GM12878 (cell line): ENCODE data around the gene TMEM14A. TPM values are rescaled to one million over a fixed set of nuclear protein-coding genes. Genes with fewer than 3 reads are reported as not detected.

Experiments
- ATAC-seq: fragments of 200-7000 bp; cut with Tn5 transposase; 3 replicates; pipeline ENCODE4 v1.9.1; 2020; ENCODE audit warnings: mild to moderate bottlenecking, moderate library complexity
- BruUV-seq: library from RNA; stranded (reverse); fragments of 400-500 nt; replicated peaks from 2 replicates; lab custom pipeline; 2021; lab: Mats Ljungman, UMichigan
- CTCF ChIA-PET: fragments of 300-600 bp; sonication (Branson Sonifier 250); formaldehyde crosslinking; extraction: SDS; loops from one replicate; lab custom pipeline; 2021; ENCODE audit warnings: inconsistent platforms; lab: Yijun Ruan, JAX
- POLR2A ChIA-PET: fragments of 350-600 bp; formaldehyde crosslinking; extraction: SDS; loops from one replicate; lab custom pipeline; 2021; ENCODE audit warnings: inconsistent platforms; lab: Charles Lee
- RAD21 ChIA-PET: fragments of 300-600 bp; sonication (Branson Sonifier 250); formaldehyde crosslinking; loops from one replicate; lab custom pipeline; 2023; ENCODE audit warnings: antibody characterized with exemption; ENCODE audit not compliant: unreplicated experiment; lab: Charles Lee
- SMC1A ChIA-PET: fragments of 300-600 bp; sonication (Branson Sonifier 250); formaldehyde crosslinking; loops from one replicate; lab custom pipeline; 2023; ENCODE audit not compliant: unreplicated experiment, uncharacterized antibody; lab: Charles Lee
- DNase-seq: peaks from one replicate; pipeline ENCODE4 v3.0.0-alpha.2; 2011; ENCODE audit warnings: low read depth, low spot score
- FAIRE-seq: peaks from 3 replicates; lab custom pipeline; 2011; peaks lifted over from hg19 to GRCh38; lab: Jason Lieb, UNC
- H2AFZ ChIP-seq: 2 replicates; pipeline ENCODE4 v1.6.0; 2011; ENCODE audit warnings: low read depth, low read length, control low read depth; ENCODE audit not compliant: control insufficient read depth
- H3K27ac ChIP-seq: 2 replicates; pipeline ENCODE4 v1.5.1; 2011; ENCODE audit warnings: control low read depth; ENCODE audit not compliant: control insufficient read depth, insufficient read depth
- H3K27me3 ChIP-seq, 2 experiments: replicated peaks in 1 of 2; 2 replicates each; pipeline versions ENCODE4 v1.6.0 to v1.6.1; 2011; ENCODE audit warnings: low read length in 1 of 2; ENCODE audit not compliant: control insufficient read depth in 2 of 2, insufficient read depth in 2 of 2
- H3K36me3 ChIP-seq, 2 experiments: 2 replicates each; pipeline ENCODE4 v1.5.1; 2011; ENCODE audit warnings: low read length in 1 of 2; ENCODE audit not compliant: control insufficient read depth in 2 of 2, insufficient read depth in 2 of 2
- H3K4me1 ChIP-seq: 2 replicates; pipeline ENCODE4 v1.6.1; 2011; ENCODE audit warnings: mild to moderate bottlenecking, low read length, moderate library complexity, mixed read lengths; ENCODE audit not compliant: control insufficient read depth, insufficient read depth
- H3K4me2 ChIP-seq: 2 replicates; pipeline ENCODE4 v1.6.0; 2011; ENCODE audit warnings: control low read depth; ENCODE audit not compliant: control insufficient read depth, insufficient read depth
- H3K4me3 ChIP-seq: fragments of 200-600 bp; sonication (generic); 2 replicates; pipeline ENCODE4 v1.5.1; 2016
- H3K79me2 ChIP-seq: 2 replicates; pipeline ENCODE4 v1.6.0; 2011; ENCODE audit warnings: low read length; ENCODE audit not compliant: control insufficient read depth, insufficient read depth
- H3K9ac ChIP-seq: 2 replicates; pipeline ENCODE4 v1.8.0; 2011; ENCODE audit warnings: low read length, control low read depth, mixed read lengths; ENCODE audit not compliant: control insufficient read depth, insufficient read depth
- H3K9me3 ChIP-seq: replicated peaks from 3 replicates; pipeline ENCODE4 v1.5.1; 2011; ENCODE audit warnings: mild to moderate bottlenecking, low read length; ENCODE audit not compliant: control insufficient read depth, insufficient read depth
- H4K20me1 ChIP-seq: 2 replicates; pipeline ENCODE4 v1.6.0; 2011; ENCODE audit not compliant: control insufficient read depth, insufficient read depth
- BCLAF1 ChIP-seq: fragments of 450-650 bp; IDR thresholded peaks from 2 replicates; pipeline ENCODE4 v1.6.1; 2017; ENCODE audit warnings: antibody characterized with exemption, mild to moderate bottlenecking, moderate library complexity
- BMI1 ChIP-seq: fragments of 450-650 bp; IDR thresholded peaks from 2 replicates; pipeline ENCODE4 v1.6.1; 2016; ENCODE audit warnings: mild to moderate bottlenecking, moderate library complexity, borderline replicate concordance
- CEBPB ChIP-seq, 2 experiments: fragments of 150-350 bp in 1 of 2; IDR thresholded peaks; 2 replicates each; pipeline ENCODE4 v1.6.1; 2012 to 2014; ENCODE audit warnings: low read depth in 2 of 2, low read length in 2 of 2, borderline replicate concordance in 1 of 2, inconsistent platforms in 1 of 2
- CTCF ChIP-seq, 3 experiments: IDR thresholded peaks in 2 of 3; conservative IDR thresholded peaks in 1 of 3; 2 replicates each; pipeline ENCODE4 v1.5.1; 2011; ENCODE audit warnings: low read depth in 3 of 3, low read length in 3 of 3, mild to moderate bottlenecking in 3 of 3, control low read depth in 2 of 3, moderate library complexity in 2 of 3, inconsistent platforms in 1 of 3, mixed read lengths in 1 of 3; ENCODE audit not compliant: control insufficient read depth in 2 of 3, insufficient read depth in 1 of 3; ENCODE audit errors: extremely low read depth in 1 of 3
- HCFC1 ChIP-seq: fragments of 150-350 bp; IDR thresholded peaks from 2 replicates; pipeline ENCODE4 v1.6.1; 2014; ENCODE audit warnings: low read length
- JUND ChIP-seq: IDR thresholded peaks from 2 replicates; pipeline ENCODE4 v1.6.1; 2012; ENCODE audit warnings: low read depth, mild to moderate bottlenecking, low read length, improper control_type of control experiment, moderate library complexity
- NFIC ChIP-seq: IDR thresholded peaks from 2 replicates; pipeline ENCODE4 v1.6.1; 2012; ENCODE audit warnings: low read depth, mild to moderate bottlenecking, inconsistent platforms, low read length, moderate library complexity
- POLR2A ChIP-seq: IDR thresholded peaks from 2 replicates; pipeline ENCODE4 v1.6.1; 2011; ENCODE audit warnings: low read depth, mild to moderate bottlenecking, low read length
- SMAD1 ChIP-seq: fragments of 450-650 bp; IDR thresholded peaks from 2 replicates; pipeline ENCODE4 v1.6.1; 2018; ENCODE audit warnings: mild to moderate bottlenecking, low read depth; ENCODE audit not compliant: partially characterized antibody
- SMARCA5 ChIP-seq: fragments of 450-650 bp; IDR thresholded peaks from 2 replicates; pipeline ENCODE4 v1.6.1; 2017; ENCODE audit warnings: mild to moderate bottlenecking
- YY1 ChIP-seq: IDR thresholded peaks from 2 replicates; pipeline ENCODE4 v1.6.1; 2011; ENCODE audit warnings: low read depth, mild to moderate bottlenecking, low read length
- ZBED1 ChIP-seq: IDR thresholded peaks from 2 replicates; pipeline ENCODE4 v1.6.1; 2016; ENCODE audit warnings: borderline replicate concordance
- ZZZ3 ChIP-seq: IDR thresholded peaks from 2 replicates; pipeline ENCODE4 v1.6.1; 2011; ENCODE audit warnings: low read depth; ENCODE audit not compliant: control insufficient read depth, insufficient read length
- in situ Hi-C: fragments of 300-500 bp; cut with MboI; formaldehyde crosslinking; loops from 9 replicates; pipeline ENCODE4 v1.14.3; 2018; ENCODE audit warnings: mixed read lengths
- intact Hi-C: fragments of 100-400 bp; cut with micrococcal nuclease; formaldehyde crosslinking; loops from one replicate; pipeline ENCODE4 v1.14.2; 2022; ENCODE audit not compliant: unreplicated experiment
- polyA plus RNA-seq, 11 experiments: library from polyadenylated mRNA; depleted of rRNA in 4 of 11; unstranded in 6 of 11; stranded (reverse) in 5 of 11; fragments of >200 nt; fragmentation: Nextera tagmentation in 4 of 11; fragmentation: Illumina TruSeq in 1 of 11; extraction: Ambion mirVana in 4 of 11; extraction: Trizol in 1 of 11; gene quantifications; 1 replicate in 1 of 11; 2 replicates in 10 of 11; pipeline versions ENCODE4 v1.2.1 to v1.2.3, GENCODE V29; 2011 to 2016; ENCODE audit warnings: inconsistent platforms in 2 of 11, missing spikeins in 2 of 11, low read depth in 1 of 11
- total RNA-seq, 4 experiments: library from RNA; depleted of rRNA in 3 of 4; stranded (reverse); fragments of >200 nt in 3 of 4; fragmentation: Illumina TruSeq in 1 of 4; extraction: Trizol in 1 of 4; gene quantifications; 2 replicates each; pipeline versions ENCODE4 v1.2.1 to v1.2.3, GENCODE V29; 2013 to 2021
- TF ChIP-seq, protein P1 (sequence below): fragments of 450-650 bp; IDR thresholded peaks from 2 replicates; pipeline ENCODE4 v1.6.1; 2016; ENCODE audit warnings: mild to moderate bottlenecking, moderate library complexity, borderline replicate concordance

TMEM14A gene
- total and polyA plus RNA-seq, 10 of the 15 experiments (the other 5 are each of a cell fraction or from before 2014, with no cell fraction given), result 15.6 to 143 (median 33.1) TPM

- TF ChIP-seq, protein P1, sequence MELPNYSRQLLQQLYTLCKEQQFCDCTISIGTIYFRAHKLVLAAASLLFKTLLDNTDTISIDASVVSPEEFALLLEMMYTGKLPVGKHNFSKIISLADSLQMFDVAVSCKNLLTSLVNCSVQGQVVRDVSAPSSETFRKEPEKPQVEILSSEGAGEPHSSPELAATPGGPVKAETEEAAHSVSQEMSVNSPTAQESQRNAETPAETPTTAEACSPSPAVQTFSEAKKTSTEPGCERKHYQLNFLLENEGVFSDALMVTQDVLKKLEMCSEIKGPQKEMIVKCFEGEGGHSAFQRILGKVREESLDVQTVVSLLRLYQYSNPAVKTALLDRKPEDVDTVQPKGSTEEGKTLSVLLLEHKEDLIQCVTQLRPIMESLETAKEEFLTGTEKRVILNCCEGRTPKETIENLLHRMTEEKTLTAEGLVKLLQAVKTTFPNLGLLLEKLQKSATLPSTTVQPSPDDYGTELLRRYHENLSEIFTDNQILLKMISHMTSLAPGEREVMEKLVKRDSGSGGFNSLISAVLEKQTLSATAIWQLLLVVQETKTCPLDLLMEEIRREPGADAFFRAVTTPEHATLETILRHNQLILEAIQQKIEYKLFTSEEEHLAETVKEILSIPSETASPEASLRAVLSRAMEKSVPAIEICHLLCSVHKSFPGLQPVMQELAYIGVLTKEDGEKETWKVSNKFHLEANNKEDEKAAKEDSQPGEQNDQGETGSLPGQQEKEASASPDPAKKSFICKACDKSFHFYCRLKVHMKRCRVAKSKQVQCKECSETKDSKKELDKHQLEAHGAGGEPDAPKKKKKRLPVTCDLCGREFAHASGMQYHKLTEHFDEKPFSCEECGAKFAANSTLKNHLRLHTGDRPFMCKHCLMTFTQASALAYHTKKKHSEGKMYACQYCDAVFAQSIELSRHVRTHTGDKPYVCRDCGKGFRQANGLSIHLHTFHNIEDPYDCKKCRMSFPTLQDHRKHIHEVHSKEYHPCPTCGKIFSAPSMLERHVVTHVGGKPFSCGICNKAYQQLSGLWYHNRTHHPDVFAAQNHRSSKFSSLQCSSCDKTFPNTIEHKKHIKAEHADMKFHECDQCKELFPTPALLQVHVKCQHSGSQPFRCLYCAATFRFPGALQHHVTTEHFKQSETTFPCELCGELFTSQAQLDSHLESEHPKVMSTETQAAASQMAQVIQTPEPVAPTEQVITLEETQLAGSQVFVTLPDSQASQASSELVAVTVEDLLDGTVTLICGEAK, result no peak
- no peak for TF ChIP-seq CEBPB (IDR thresholded peaks at IDR 0.05; ENCODE audit: borderline replicate concordance in 1 of 2, low read depth in 2 of 2, low read length in 2 of 2)
- TF ChIP-seq BCLAF1, result no peak
- TF ChIP-seq YY1, result no peak
- TF ChIP-seq BMI1, result no peak
Measured at GRCh38 chr6:52697903-52698302, 27.0 kb downstream of the TMEM14A start (continued).

DNA sequence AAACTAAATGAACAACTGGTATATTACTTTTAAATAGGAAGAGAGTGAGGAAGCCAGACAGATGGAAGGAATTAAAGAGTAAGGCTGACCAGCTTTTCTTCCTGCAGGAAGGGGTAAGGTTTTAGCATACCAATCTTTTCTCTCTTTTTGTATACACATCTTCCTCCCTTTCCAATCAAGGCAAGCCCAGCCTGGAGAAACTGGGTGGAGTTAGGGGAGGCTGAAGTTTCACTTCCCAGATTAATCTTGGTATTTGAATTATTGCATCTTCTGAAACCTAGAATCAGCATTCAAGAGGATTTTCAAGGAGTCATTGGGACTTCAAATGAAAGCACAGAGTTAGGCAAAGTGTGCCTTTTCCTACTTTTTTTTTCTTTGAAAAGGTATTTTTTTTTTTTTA is 33.1 kb downstream of the TMEM14A start:
- H3K4me2 ChIP-seq, result no peak overlapping the region
- no peaks in the 10 kb centered on the region for H3K79me2 ChIP-seq
- no peak overlapping the region for H3K9ac ChIP-seq
- DNase-seq (no peak), FAIRE-seq (no peak), ATAC-seq (no peak)
- BruUV-seq, result no TSS peak
- H3K4me3 ChIP-seq, result no peak overlapping the region
- in situ Hi-C loops, result no loop called here
- CTCF ChIA-PET, result no interaction called here
- TF ChIP-seq HCFC1, result no peak
- TF ChIP-seq CTCF (IDR thresholded peaks at IDR 0.05 in 2 of 3, conservative IDR thresholded peaks at IDR 0.05 in 1 of 3; ENCODE audit: control insufficient read depth in 2 of 3, extremely low read depth in 1 of 3, insufficient read depth in 1 of 3, low read depth in 3 of 3, low read length in 3 of 3), result no peak
- TF ChIP-seq NFIC, result no peak
- no peak for TF ChIP-seq POLR2A
- no peak for TF ChIP-seq JUND
- TF ChIP-seq ZZZ3, result no peak
- TF ChIP-seq SMAD1, result no peak
- TF ChIP-seq SMARCA5, result no peak
- TF ChIP-seq ZBED1, result no peak
- H3K27ac ChIP-seq, result no peak overlapping the region
- H3K9me3 ChIP-seq, result no peaks in the 10 kb centered on the region
- H4K20me1 ChIP-seq, result no peaks in the 10 kb centered on the region
- no peak overlapping the region for H2AFZ ChIP-seq
- H3K36me3 ChIP-seq, result no peaks in the 10 kb centered on the region
- no peaks in the 10 kb centered on the region for H3K4me1 ChIP-seq
- no peaks in the 10 kb centered on the region for H3K27me3 ChIP-seq
- SMC1A ChIA-PET, result no interaction called here
- intact Hi-C loops, result no loop called here
- POLR2A ChIA-PET, result no interaction called here
- RAD21 ChIA-PET, result no interaction called here
